SK-N-SH treated with all-trans-retinoic acid at 6 μM for 48 hours (cell line): Measurements from ENCODE around the gene DIDO1.

Source experiments
- ATAC-seq: fragments of 200-7000 bp; cut with Tn5 transposase; 3 replicates; pipeline ENCODE4 v1.9.1; 2020; ENCODE audit warnings: mild to moderate bottlenecking, moderate library complexity
- BACH2 ChIP-seq: fragments of 250-450 bp; sonication (Bioruptor Pico); IDR thresholded peaks from 2 replicates; pipeline ENCODE4 v1.9.0; 2021; ENCODE audit warnings: mild to moderate bottlenecking, borderline replicate concordance
- CSDC2 ChIP-seq: fragments of 250-450 bp; sonication (Bioruptor Pico); IDR thresholded peaks from 2 replicates; pipeline ENCODE4 v1.5.0; 2020; ENCODE audit warnings: mild to moderate bottlenecking, moderate library complexity
- GLIS3 ChIP-seq: fragments of 250-450 bp; sonication (Bioruptor Pico); IDR thresholded peaks from 2 replicates; pipeline ENCODE4 v1.5.0; 2020; ENCODE audit warnings: mild to moderate bottlenecking, moderate library complexity
- ISL1 ChIP-seq: fragments of 250-450 bp; sonication (Bioruptor Pico); IDR thresholded peaks from 2 replicates; pipeline ENCODE4 v2.1.2; 2022; ENCODE audit warnings: mild to moderate bottlenecking, moderate library complexity
- OSR1 ChIP-seq: fragments of 250-450 bp; sonication (Bioruptor Pico); IDR thresholded peaks from 2 replicates; pipeline ENCODE4 v1.8.0; 2022; ENCODE audit warnings: moderate library complexity, mild to moderate bottlenecking, inconsistent platforms
- PPARA ChIP-seq: fragments of 250-450 bp; sonication (Bioruptor Pico); IDR thresholded peaks from 2 replicates; pipeline ENCODE4 v1.5.0; 2020; ENCODE audit warnings: mild to moderate bottlenecking, borderline replicate concordance
- RARB ChIP-seq: fragments of 250-450 bp; sonication (Bioruptor Pico); IDR thresholded peaks from 2 replicates; pipeline ENCODE4 v1.8.0; 2021; ENCODE audit warnings: mild to moderate bottlenecking, moderate library complexity
- SNAI2 ChIP-seq: fragments of 250-450 bp; sonication (Bioruptor Pico); IDR thresholded peaks from 2 replicates; pipeline ENCODE4 v1.5.0; 2020; ENCODE audit warnings: mild to moderate bottlenecking, moderate library complexity
- TCF4 ChIP-seq: fragments of 250-450 bp; sonication (Bioruptor Pico); IDR thresholded peaks from 2 replicates; pipeline ENCODE4 v1.8.0; 2021; ENCODE audit warnings: mild to moderate bottlenecking, moderate library complexity, borderline replicate concordance
- TOX ChIP-seq: fragments of 250-450 bp; sonication (Bioruptor Pico); IDR thresholded peaks from 2 replicates; pipeline ENCODE4 v1.8.0; 2021; ENCODE audit warnings: mild to moderate bottlenecking, moderate library complexity, borderline replicate concordance
- ZC3H10 ChIP-seq: fragments of 250-450 bp; sonication (Bioruptor Pico); IDR thresholded peaks from 2 replicates; pipeline ENCODE4 v1.5.1; 2021; ENCODE audit warnings: mild to moderate bottlenecking, moderate library complexity
- ZFP3 ChIP-seq: fragments of 250-450 bp; sonication (Bioruptor Pico); IDR thresholded peaks from 2 replicates; pipeline ENCODE4 v1.5.0; 2020; ENCODE audit warnings: mild to moderate bottlenecking, moderate library complexity
- ZFP30 ChIP-seq: fragments of 450-650 bp; formaldehyde crosslinking; IDR thresholded peaks from 2 replicates; pipeline ENCODE4 v1.5.0; 2022; ENCODE audit warnings: mild to moderate bottlenecking, moderate library complexity
- ZNF70 ChIP-seq: fragments of 450-650 bp; formaldehyde crosslinking; IDR thresholded peaks from 2 replicates; pipeline ENCODE4 v1.5.0; 2020; ENCODE audit warnings: mild to moderate bottlenecking, moderate library complexity
- ZNF8 ChIP-seq: fragments of 450-650 bp; formaldehyde crosslinking; IDR thresholded peaks from 2 replicates; pipeline ENCODE4 v1.5.0; 2020; ENCODE audit warnings: mild to moderate bottlenecking, moderate library complexity
- TF ChIP-seq, protein P1 (sequence below): fragments of 250-450 bp; sonication (Bioruptor Pico); IDR thresholded peaks from 2 replicates; pipeline ENCODE4 v1.5.1; 2021; ENCODE audit warnings: mild to moderate bottlenecking, moderate library complexity
- TF ChIP-seq, protein P2 (sequence below): fragments of 250-450 bp; sonication (Bioruptor Pico); IDR thresholded peaks from 2 replicates; pipeline ENCODE4 v1.5.1; 2020; ENCODE audit warnings: low read depth, mild to moderate bottlenecking, moderate library complexity
- TF ChIP-seq, protein P3 (sequence below): fragments of 250-450 bp; sonication (Bioruptor Pico); IDR thresholded peaks from 2 replicates; pipeline ENCODE4 v1.8.0; 2020; ENCODE audit warnings: mild to moderate bottlenecking, moderate library complexity, borderline replicate concordance
- TF ChIP-seq, protein P4 (sequence below): fragments of 250-450 bp; sonication (Bioruptor Pico); IDR thresholded peaks from 2 replicates; pipeline ENCODE4 v1.5.0; 2020; ENCODE audit warnings: mild to moderate bottlenecking, moderate library complexity
- TF ChIP-seq, protein P5 (sequence below): fragments of 250-450 bp; sonication (Bioruptor Pico); IDR thresholded peaks from 2 replicates; pipeline ENCODE4 v1.8.0; 2021; ENCODE audit warnings: low read depth, mild to moderate bottlenecking, moderate library complexity, borderline replicate concordance

DIDO1 gene

DNA sequence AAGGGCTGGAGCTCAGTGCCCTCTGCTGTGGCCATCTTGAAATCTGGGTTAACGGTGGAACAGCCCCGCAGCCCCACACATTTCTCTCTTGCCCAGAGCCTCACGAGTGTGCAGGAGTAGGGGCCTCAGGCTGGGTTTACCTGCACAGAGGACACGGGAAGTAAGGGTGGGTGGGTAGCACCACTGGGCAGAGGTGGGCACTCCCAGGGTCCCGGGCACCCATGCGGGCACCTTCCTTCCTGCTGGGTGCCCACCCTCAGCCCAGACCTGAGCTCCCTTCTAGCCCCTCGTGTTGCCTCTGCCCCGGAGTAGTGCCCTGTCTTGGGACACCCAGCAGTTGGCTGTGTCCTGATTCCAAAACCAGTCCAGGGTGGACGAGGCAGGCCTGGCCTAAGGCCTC lies 98.3 kb downstream of the DIDO1 start:
- ATAC-seq = no peak
- no peak for TF ChIP-seq OSR1 (CRISPR knock-in tag)
- TF ChIP-seq RARB (CRISPR knock-in tag) = no peak
- TF ChIP-seq, protein P1, sequence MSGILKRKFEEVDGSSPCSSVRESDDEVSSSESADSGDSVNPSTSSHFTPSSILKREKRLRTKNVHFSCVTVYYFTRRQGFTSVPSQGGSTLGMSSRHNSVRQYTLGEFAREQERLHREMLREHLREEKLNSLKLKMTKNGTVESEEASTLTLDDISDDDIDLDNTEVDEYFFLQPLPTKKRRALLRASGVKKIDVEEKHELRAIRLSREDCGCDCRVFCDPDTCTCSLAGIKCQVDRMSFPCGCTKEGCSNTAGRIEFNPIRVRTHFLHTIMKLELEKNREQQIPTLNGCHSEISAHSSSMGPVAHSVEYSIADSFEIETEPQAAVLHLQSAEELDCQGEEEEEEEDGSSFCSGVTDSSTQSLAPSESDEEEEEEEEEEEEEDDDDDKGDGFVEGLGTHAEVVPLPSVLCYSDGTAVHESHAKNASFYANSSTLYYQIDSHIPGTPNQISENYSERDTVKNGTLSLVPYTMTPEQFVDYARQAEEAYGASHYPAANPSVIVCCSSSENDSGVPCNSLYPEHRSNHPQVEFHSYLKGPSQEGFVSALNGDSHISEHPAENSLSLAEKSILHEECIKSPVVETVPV = no peak
- TF ChIP-seq CSDC2 (CRISPR knock-in tag) = no peak
- TF ChIP-seq ZFP3 (CRISPR knock-in tag) = no peak
- no peak for TF ChIP-seq ZNF70 (CRISPR knock-in tag)
- no peak for TF ChIP-seq ZFP30
- TF ChIP-seq SNAI2 = no peak
- no peak for TF ChIP-seq GLIS3 (CRISPR knock-in tag)
- TF ChIP-seq, protein P2, sequence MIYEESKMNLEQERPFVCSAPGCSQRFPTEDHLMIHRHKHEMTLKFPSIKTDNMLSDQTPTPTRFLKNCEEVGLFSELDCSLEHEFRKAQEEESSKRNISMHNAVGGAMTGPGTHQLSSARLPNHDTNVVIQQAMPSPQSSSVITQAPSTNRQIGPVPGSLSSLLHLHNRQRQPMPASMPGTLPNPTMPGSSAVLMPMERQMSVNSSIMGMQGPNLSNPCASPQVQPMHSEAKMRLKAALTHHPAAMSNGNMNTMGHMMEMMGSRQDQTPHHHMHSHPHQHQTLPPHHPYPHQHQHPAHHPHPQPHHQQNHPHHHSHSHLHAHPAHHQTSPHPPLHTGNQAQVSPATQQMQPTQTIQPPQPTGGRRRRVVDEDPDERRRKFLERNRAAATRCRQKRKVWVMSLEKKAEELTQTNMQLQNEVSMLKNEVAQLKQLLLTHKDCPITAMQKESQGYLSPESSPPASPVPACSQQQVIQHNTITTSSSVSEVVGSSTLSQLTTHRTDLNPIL (CRISPR knock-in tag) = no peak
- TF ChIP-seq, protein P3, sequence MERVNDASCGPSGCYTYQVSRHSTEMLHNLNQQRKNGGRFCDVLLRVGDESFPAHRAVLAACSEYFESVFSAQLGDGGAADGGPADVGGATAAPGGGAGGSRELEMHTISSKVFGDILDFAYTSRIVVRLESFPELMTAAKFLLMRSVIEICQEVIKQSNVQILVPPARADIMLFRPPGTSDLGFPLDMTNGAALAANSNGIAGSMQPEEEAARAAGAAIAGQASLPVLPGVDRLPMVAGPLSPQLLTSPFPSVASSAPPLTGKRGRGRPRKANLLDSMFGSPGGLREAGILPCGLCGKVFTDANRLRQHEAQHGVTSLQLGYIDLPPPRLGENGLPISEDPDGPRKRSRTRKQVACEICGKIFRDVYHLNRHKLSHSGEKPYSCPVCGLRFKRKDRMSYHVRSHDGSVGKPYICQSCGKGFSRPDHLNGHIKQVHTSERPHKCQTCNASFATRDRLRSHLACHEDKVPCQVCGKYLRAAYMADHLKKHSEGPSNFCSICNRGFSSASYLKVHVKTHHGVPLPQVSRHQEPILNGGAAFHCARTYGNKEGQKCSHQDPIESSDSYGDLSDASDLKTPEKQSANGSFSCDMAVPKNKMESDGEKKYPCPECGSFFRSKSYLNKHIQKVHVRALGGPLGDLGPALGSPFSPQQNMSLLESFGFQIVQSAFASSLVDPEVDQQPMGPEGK = no peak
- no peak for TF ChIP-seq TOX (CRISPR knock-in tag)
- TF ChIP-seq, protein P4, sequence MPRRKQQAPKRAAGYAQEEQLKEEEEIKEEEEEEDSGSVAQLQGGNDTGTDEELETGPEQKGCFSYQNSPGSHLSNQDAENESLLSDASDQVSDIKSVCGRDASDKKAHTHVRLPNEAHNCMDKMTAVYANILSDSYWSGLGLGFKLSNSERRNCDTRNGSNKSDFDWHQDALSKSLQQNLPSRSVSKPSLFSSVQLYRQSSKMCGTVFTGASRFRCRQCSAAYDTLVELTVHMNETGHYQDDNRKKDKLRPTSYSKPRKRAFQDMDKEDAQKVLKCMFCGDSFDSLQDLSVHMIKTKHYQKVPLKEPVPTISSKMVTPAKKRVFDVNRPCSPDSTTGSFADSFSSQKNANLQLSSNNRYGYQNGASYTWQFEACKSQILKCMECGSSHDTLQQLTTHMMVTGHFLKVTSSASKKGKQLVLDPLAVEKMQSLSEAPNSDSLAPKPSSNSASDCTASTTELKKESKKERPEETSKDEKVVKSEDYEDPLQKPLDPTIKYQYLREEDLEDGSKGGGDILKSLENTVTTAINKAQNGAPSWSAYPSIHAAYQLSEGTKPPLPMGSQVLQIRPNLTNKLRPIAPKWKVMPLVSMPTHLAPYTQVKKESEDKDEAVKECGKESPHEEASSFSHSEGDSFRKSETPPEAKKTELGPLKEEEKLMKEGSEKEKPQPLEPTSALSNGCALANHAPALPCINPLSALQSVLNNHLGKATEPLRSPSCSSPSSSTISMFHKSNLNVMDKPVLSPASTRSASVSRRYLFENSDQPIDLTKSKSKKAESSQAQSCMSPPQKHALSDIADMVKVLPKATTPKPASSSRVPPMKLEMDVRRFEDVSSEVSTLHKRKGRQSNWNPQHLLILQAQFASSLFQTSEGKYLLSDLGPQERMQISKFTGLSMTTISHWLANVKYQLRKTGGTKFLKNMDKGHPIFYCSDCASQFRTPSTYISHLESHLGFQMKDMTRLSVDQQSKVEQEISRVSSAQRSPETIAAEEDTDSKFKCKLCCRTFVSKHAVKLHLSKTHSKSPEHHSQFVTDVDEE (CRISPR knock-in tag) = no peak
- TF ChIP-seq, protein P5, sequence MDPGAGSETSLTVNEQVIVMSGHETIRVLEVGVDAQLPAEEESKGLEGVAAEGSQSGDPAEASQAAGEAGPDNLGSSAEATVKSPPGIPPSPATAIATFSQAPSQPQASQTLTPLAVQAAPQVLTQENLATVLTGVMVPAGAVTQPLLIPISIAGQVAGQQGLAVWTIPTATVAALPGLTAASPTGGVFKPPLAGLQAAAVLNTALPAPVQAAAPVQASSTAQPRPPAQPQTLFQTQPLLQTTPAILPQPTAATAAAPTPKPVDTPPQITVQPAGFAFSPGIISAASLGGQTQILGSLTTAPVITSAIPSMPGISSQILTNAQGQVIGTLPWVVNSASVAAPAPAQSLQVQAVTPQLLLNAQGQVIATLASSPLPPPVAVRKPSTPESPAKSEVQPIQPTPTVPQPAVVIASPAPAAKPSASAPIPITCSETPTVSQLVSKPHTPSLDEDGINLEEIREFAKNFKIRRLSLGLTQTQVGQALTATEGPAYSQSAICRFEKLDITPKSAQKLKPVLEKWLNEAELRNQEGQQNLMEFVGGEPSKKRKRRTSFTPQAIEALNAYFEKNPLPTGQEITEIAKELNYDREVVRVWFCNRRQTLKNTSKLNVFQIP = no peak
- no peak for TF ChIP-seq TCF4
- no peak for TF ChIP-seq PPARA (CRISPR knock-in tag)
- no peak for TF ChIP-seq BACH2 (CRISPR knock-in tag)
- TF ChIP-seq ZC3H10 (CRISPR knock-in tag) = no peak
- no peak for TF ChIP-seq ISL1 (CRISPR knock-in tag)
- no peak for TF ChIP-seq ZNF8 (CRISPR knock-in tag)
